ENCODE data around the gene THOC6. TPM values are rescaled to one million over a fixed set of nuclear protein-coding genes. Genes with fewer than 3 reads are reported as not detected.

The THOC6 gene
- total and polyA plus RNA-seq, 9 of the 15 experiments (the other 6 are each of a cell fraction or from before 2014, with no cell fraction given) = 2.5 to 65.4 (median 42.3) TPM

GRCh38 chr16:3059041-3059722 lies 35.3 kb downstream of the THOC6 start (continued):
- TF ChIP-seq REST (IDR thresholded peaks at IDR 0.05; ENCODE audit: borderline replicate concordance) (peak; percentile 91), REST (CRISPR knock-in tag; IDR thresholded peaks at IDR 0.05; ENCODE audit: low read depth) (no peak), ZNF23 (CRISPR knock-in tag; IDR thresholded peaks at IDR 0.05) (no peak), DLX4 (CRISPR knock-in tag; IDR thresholded peaks at IDR 0.05) (no peak), TSHZ1 (CRISPR knock-in tag; IDR thresholded peaks at IDR 0.05) (no peak), STAT6 (CRISPR knock-in tag; IDR thresholded peaks at IDR 0.05) (no peak), BRCA1 (IDR thresholded peaks at IDR 0.05) (no peak), BRCA1 (CRISPR knock-in tag; IDR thresholded peaks at IDR 0.05) (no peak), NRF1 (conservative IDR thresholded peaks at IDR 0.05 in 1 of 2, IDR thresholded peaks at IDR 0.05 in 1 of 2) (peak; percentile 91 to 93), ESRRB (CRISPR knock-in tag; IDR thresholded peaks at IDR 0.05; ENCODE audit: borderline replicate concordance) (no peak), NFRKB (IDR thresholded peaks at IDR 0.05; ENCODE audit: low read depth) (no peak), CBX2 (IDR thresholded peaks at IDR 0.05; ENCODE audit: insufficient read depth, low read length, poor library complexity, severe bottlenecking) (no peak)

Data from K562 (cell line).